Right forelimb (tissue), 1 donor: Measurements from ENCODE around the gene GOLGA7B.

ENCODE experiments used
- DNase-seq: peaks from one replicate; pipeline ENCODE4 v3.0.0-alpha.2; 2018

Gene GOLGA7B

GRCh38 chr10:97869091-97870042 is 19.7 kb downstream of the GOLGA7B start:
- peak; percentile 78 for DNase-seq

- DNase-seq, result no peak
Measured at GRCh38 chr10:97870990-97871389, 21.3 kb downstream of the GOLGA7B start.

GRCh38 chr10:97873569-97873968 is 23.9 kb downstream of the GOLGA7B start:
- DNase-seq, result no peak

GRCh38 chr10:97874332-97874731 is 24.7 kb downstream of the GOLGA7B start:
- DNase-seq, result no peak

GRCh38 chr10:97875391-97875790 is 25.7 kb downstream of the GOLGA7B start:
- DNase-seq, result no peak

GRCh38 chr10:97876402-97876801 is 26.8 kb downstream of the GOLGA7B start:
- no peak for DNase-seq

- no peak for DNase-seq
Measured at GRCh38 chr10:97879241-97879640, 29.6 kb downstream of the GOLGA7B start.

- DNase-seq, result no peak
Measured at GRCh38 chr10:97880109-97880508, 30.5 kb downstream of the GOLGA7B start.

GRCh38 chr10:97882142-97883091 is 32.8 kb downstream of the GOLGA7B start:
- no peak for DNase-seq

- DNase-seq, result no peak
Measured at GRCh38 chr10:97883092-97883485, 33.4 kb downstream of the GOLGA7B start.

GRCh38 chr10:97886286-97886685 is 36.6 kb downstream of the GOLGA7B start:
- DNase-seq, result no peak

- no peak for DNase-seq
Measured at GRCh38 chr10:97887399-97887798, 37.8 kb downstream of the GOLGA7B start.

GRCh38 chr10:97888134-97888533 is 38.5 kb downstream of the GOLGA7B start:
- no peak for DNase-seq

GRCh38 chr10:97888641-97889262 is 39.1 kb downstream of the GOLGA7B start:
- DNase-seq, result no peak

- DNase-seq, result no peak
Measured at GRCh38 chr10:97889461-97890265, 40.0 kb downstream of the GOLGA7B start.

- no peak for DNase-seq
Measured at GRCh38 chr10:97891497-97892167, 42.0 kb downstream of the GOLGA7B start.

GRCh38 chr10:97892506-97892905 is 42.9 kb downstream of the GOLGA7B start:
- DNase-seq, result no peak

GRCh38 chr10:97892939-97893338 is 43.3 kb downstream of the GOLGA7B start:
- DNase-seq, result no peak

GRCh38 chr10:97894092-97894491 is 44.4 kb downstream of the GOLGA7B start:
- no peak for DNase-seq

GRCh38 chr10:97895084-97895483 is 45.4 kb downstream of the GOLGA7B start:
- no peak for DNase-seq

GRCh38 chr10:97895915-97896314 is 46.3 kb downstream of the GOLGA7B start:
- no peak for DNase-seq
